ENCODE data around the gene COA5. TPM values are rescaled to one million over a fixed set of nuclear protein-coding genes. Genes with fewer than 3 reads are reported as not detected.

COA5 gene
- total RNA-seq, 1 donor from 2014 or later, result 110 TPM

DNA sequence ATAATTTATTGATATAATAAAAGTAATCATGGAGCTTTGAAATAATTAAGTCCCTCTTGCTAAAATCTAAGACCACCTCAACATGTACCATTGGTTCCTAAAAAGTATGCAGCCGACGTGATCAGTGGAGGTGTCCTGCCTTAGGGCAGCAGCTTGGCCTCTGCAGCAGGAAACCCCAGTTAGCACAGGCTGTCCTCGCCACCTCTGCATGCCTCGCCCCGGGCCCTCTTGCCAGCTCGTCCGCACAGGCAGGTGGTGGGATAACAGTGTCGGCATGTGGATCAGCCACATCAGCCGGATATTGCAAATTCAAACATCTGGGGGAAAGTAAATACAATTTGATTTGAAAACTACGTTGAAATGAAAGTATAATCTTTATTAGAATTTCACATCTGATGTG, 22.9 kb downstream of the COA5 start:
- no peaks in the 10 kb centered on the region for H4K20me1 ChIP-seq (ENCODE audit: low read depth)
- H3K9me3 Mint-ChIP-seq, result no peaks in the 10 kb centered on the region
- no peaks in the 10 kb centered on the region for H3K27me3 Mint-ChIP-seq (ENCODE audit: insufficient read depth, low read depth)
- no peak overlapping the region for H2AFZ ChIP-seq (replicated peaks)
- no peaks in the 10 kb centered on the region for H3F3A ChIP-seq (ENCODE audit: low read depth)
- no peak overlapping the region for H3K27ac ChIP-seq
- no peaks in the 10 kb centered on the region for H3K79me2 ChIP-seq (ENCODE audit: low read depth)
- H3K36me3 Mint-ChIP-seq, result peaks cover 3% of the 10 kb centered on the region
- no peaks in the 10 kb centered on the region for H3K4me1 ChIP-seq
- H3K9ac ChIP-seq, result no peak overlapping the region
- no peaks in the 10 kb centered on the region for H3K9me3 ChIP-seq (ENCODE audit: low read depth)
- H3K4me2 ChIP-seq, result no peak overlapping the region
- H3K4me1 Mint-ChIP-seq, result no peaks in the 10 kb centered on the region
- no peak overlapping the region for H3K4me3 Mint-ChIP-seq
- TF ChIP-seq EZH2phosphoT487 (IDR thresholded peaks at IDR 0.05), result no peak
- TF ChIP-seq EZH2 (IDR thresholded peaks at IDR 0.05), result no peak
- TF ChIP-seq, protein P1, sequence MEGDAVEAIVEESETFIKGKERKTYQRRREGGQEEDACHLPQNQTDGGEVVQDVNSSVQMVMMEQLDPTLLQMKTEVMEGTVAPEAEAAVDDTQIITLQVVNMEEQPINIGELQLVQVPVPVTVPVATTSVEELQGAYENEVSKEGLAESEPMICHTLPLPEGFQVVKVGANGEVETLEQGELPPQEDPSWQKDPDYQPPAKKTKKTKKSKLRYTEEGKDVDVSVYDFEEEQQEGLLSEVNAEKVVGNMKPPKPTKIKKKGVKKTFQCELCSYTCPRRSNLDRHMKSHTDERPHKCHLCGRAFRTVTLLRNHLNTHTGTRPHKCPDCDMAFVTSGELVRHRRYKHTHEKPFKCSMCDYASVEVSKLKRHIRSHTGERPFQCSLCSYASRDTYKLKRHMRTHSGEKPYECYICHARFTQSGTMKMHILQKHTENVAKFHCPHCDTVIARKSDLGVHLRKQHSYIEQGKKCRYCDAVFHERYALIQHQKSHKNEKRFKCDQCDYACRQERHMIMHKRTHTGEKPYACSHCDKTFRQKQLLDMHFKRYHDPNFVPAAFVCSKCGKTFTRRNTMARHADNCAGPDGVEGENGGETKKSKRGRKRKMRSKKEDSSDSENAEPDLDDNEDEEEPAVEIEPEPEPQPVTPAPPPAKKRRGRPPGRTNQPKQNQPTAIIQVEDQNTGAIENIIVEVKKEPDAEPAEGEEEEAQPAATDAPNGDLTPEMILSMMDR (IDR thresholded peaks at IDR 0.05), result no peak
- H3K27me3 ChIP-seq, result no peaks in the 10 kb centered on the region
- H3K36me3 ChIP-seq, result no peaks in the 10 kb centered on the region
- DNase-seq (ENCODE audit: low spot score), result no peak
- H3K27ac Mint-ChIP-seq, result no peak overlapping the region
- H3K4me3 ChIP-seq, result no peak overlapping the region

DNA sequence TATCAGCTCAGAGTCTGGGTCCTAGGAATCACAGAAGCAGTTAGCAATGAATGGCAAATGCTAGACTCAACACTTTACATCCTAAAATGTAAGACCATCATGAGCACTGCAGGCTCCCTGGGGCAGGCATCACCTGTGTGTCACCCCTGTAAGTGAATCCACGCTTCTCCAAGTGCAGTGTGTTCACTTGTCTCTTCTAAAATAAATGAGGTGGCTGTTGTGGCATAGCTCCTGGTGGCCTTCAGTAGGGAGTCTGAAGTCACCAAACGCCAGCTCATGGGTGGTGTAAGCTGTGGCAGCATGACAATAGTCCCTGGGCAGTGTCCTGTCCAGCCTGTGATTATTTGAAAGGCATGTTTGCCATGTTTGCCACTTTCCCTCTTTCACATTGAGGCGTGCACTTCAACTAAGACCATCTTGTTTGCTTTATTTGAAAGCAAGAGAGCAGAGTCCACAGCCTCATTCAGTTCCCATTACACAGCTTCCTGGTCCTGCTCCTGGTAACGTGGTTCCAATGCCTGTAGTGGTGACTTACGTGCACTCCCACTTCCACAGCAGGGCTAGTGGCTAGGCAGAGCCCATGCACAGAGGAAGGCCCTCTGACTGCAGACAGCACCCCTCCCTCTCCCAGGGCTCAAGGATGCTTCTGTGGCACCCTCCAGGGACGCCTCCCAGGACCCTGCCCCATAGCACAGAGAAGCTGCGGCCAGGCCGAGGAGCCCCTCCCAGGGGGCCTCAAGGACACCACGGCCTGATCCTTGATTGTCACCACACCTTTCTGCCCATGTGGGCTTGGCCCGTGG, 24.3 kb downstream of the COA5 start:
- no peaks in the 10 kb centered on the region for H3K79me2 ChIP-seq (ENCODE audit: low read depth)

DNA sequence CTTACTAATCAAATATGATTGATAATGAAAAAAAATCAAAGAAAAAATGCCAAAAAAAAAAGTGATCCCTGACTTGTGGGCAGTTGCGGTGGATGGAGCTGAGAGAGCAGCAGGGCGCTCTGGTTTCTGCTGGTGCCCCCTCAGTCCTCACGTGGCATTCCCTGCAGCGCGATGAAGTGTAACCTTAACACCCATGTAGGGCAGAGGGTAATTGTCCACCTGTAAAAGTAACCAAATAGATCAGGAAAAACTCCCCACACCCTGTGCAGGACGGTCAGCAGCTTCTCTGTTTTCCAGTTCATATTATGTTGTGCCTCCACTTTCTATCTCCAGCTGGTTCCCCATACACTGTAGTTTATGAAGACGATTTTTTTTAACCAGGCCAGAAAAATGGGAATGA, 25.0 kb downstream of the COA5 start:
- Histone ChIP-seq H3K9me3 (ENCODE audit: low read depth) (no peaks in the 10 kb centered on the region), H3K27me3 (no peaks in the 10 kb centered on the region), H4K20me1 (ENCODE audit: low read depth) (no peaks in the 10 kb centered on the region), H3F3A (ENCODE audit: low read depth) (no peaks in the 10 kb centered on the region), H3K4me1 (no peaks in the 10 kb centered on the region), H3K27ac (no peak overlapping the region), H2AFZ (replicated peaks) (no peak overlapping the region), H3K79me2 (ENCODE audit: low read depth) (no peaks in the 10 kb centered on the region), H3K4me3 (no peak overlapping the region), H3K9ac (no peak overlapping the region), H3K36me3 (no peaks in the 10 kb centered on the region), H3K4me2 (peak overlapping the region; percentile 0)
- no peaks in the 10 kb centered on the region for H3K9me3 Mint-ChIP-seq
- no peaks in the 10 kb centered on the region for H3K4me1 Mint-ChIP-seq
- peaks cover 3% of the 10 kb centered on the region for H3K36me3 Mint-ChIP-seq
- TF ChIP-seq, protein P1 (IDR thresholded peaks at IDR 0.05), result no peak
- TF ChIP-seq EZH2 (IDR thresholded peaks at IDR 0.05) (no peak), EZH2phosphoT487 (IDR thresholded peaks at IDR 0.05) (no peak)
- no peak overlapping the region for H3K27ac Mint-ChIP-seq
- no peak for DNase-seq (ENCODE audit: low spot score)
- H3K4me3 Mint-ChIP-seq, result no peak overlapping the region
- H3K27me3 Mint-ChIP-seq (ENCODE audit: insufficient read depth, low read depth), result no peaks in the 10 kb centered on the region

More for the DNA sequence above, 24.3 kb downstream of the COA5 start:
- Mint-ChIP-seq H3K4me3 (no peak overlapping the region), H3K9me3 (no peaks in the 10 kb centered on the region), H3K27me3 (ENCODE audit: insufficient read depth, low read depth) (no peaks in the 10 kb centered on the region), H3K27ac (no peak overlapping the region), H3K36me3 (peaks cover 3% of the 10 kb centered on the region), H3K4me1 (no peaks in the 10 kb centered on the region)
- no peaks in the 10 kb centered on the region for H3K36me3 ChIP-seq
- H3K4me2 ChIP-seq, result peak overlapping the region; percentile 0
- TF ChIP-seq EZH2 (IDR thresholded peaks at IDR 0.05), result no peak
- TF ChIP-seq, protein P1 (IDR thresholded peaks at IDR 0.05), result no peak
- TF ChIP-seq EZH2phosphoT487 (IDR thresholded peaks at IDR 0.05), result no peak
- DNase-seq (ENCODE audit: low spot score), result no peak
- H3K9me3 ChIP-seq (ENCODE audit: low read depth), result no peaks in the 10 kb centered on the region
- H3K9ac ChIP-seq, result no peak overlapping the region
- no peaks in the 10 kb centered on the region for H4K20me1 ChIP-seq (ENCODE audit: low read depth)
- no peaks in the 10 kb centered on the region for H3K4me1 ChIP-seq
- no peak overlapping the region for H3K27ac ChIP-seq
- no peak overlapping the region for H2AFZ ChIP-seq (replicated peaks)
- no peaks in the 10 kb centered on the region for H3F3A ChIP-seq (ENCODE audit: low read depth)
- no peak overlapping the region for H3K4me3 ChIP-seq
- no peaks in the 10 kb centered on the region for H3K27me3 ChIP-seq

All from neural progenitor cell (in vitro differentiated cells).